Posterior vena cava (tissue), 2 donors: ENCODE results near the gene MRPL34. TPM values are rescaled to one million over a fixed set of nuclear protein-coding genes. Genes with fewer than 3 reads are reported as not detected.

ENCODE experiments used
- DNase-seq: peaks from one replicate; pipeline ENCODE4 v3.0.0-alpha.2; 2020; ENCODE audit warnings: low spot score
- intact Hi-C, 2 donors: fragments of 100-400 bp; cut with DNase I; formaldehyde crosslinking; loops; one replicate each; pipeline versions ENCODE4 v1.14.1 to v1.14.2; 2022 to 2023
- total RNA-seq, 2 donors: library from RNA; stranded (reverse); fragmentation: NEBNext Ultra II Directional; extraction: Animal tissue kit (Norgen Biotek cat#: 25700); gene quantifications; one replicate each; pipeline ENCODE4 v1.2.1, GENCODE V29; 2021
- donor health status: DM: yes; HTN: yes; CAD: no.
- donor health status: DM: yes; HTN: yes; CAD: no.

The MRPL34 gene
- total RNA-seq, 2 donors from 2014 or later = 52.2 to 54.6 TPM

- no peak for DNase-seq
- intact Hi-C loops = no loop called here
Observed at GRCh38 chr19:17324357-17325114, 18.9 kb downstream of the MRPL34 start.

GRCh38 chr19:17325133-17325532 is 19.5 kb downstream of the MRPL34 start:
- no peak for DNase-seq
- intact Hi-C loops = no loop called here

GRCh38 chr19:17325881-17326594 is 20.4 kb downstream of the MRPL34 start:
- no peak for DNase-seq
- intact Hi-C loops = no loop called here

DNA sequence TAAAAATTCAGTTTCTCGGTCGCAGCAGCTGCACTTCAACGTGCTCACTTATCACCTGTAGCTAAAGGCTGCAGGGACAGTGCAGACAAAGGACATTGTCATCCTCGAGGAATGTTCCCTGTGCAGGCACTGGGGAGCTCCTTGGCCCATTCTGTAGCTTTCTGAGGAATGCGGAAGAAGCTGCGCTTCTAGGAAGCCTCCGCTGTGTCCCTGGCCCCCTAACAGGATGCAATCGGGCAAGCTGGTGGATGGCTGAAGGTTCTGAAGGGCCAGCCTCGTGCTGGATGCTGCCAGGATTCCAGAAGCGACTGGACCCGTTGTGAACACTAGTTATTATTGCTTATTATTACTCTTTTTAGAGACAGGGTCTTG is 20.9 kb downstream of the MRPL34 start:
- intact Hi-C loops = no loop called here
- DNase-seq = no peak

- intact Hi-C loops = no loop called here
- DNase-seq = no peak
Observed at GRCh38 chr19:17327068-17327653, 21.5 kb downstream of the MRPL34 start.

DNA sequence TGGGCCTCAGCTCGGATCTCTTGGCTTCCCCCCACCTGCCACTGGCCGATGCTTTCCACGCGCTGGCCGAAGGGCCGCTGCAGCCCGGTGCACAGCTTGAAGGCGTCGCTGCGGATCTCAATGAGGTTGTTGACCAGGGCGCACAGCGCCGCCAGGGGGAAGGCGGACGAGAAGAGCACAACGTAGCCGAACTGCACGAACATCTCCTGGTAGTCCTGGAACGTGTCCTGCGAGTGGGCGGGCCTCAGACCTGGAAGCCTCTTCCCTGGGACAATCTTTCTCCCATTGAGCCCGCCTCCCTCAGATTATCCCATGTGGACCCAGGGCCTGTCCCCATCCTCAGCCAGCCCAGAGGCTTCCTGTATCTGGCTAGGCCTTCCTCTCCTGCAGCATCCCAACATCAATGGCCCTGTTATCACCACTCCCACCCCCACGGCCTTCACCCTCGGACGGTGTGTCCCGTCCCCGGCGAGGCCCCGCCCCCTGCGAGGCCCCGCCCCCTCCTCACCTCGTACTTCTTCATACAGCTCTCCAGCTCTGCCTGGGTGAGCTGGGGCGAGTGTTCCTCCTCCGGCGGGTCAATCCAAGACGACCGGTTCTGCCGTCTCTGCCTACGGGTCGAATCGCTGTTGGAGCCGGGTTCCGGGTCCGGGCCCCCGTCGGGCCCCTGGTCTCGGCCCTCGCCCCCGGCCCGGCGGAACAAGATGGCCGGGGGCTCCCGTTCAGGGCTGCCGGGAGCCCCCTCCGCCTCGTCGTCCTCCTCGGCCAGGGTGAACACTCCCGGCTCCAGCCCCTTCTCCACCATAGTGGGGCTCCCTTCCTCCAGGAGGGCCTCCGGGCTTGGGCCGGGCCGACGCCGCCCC is 22.2 kb downstream of the MRPL34 start:
- intact Hi-C loops = no loop called here
- DNase-seq = no peak

DNA sequence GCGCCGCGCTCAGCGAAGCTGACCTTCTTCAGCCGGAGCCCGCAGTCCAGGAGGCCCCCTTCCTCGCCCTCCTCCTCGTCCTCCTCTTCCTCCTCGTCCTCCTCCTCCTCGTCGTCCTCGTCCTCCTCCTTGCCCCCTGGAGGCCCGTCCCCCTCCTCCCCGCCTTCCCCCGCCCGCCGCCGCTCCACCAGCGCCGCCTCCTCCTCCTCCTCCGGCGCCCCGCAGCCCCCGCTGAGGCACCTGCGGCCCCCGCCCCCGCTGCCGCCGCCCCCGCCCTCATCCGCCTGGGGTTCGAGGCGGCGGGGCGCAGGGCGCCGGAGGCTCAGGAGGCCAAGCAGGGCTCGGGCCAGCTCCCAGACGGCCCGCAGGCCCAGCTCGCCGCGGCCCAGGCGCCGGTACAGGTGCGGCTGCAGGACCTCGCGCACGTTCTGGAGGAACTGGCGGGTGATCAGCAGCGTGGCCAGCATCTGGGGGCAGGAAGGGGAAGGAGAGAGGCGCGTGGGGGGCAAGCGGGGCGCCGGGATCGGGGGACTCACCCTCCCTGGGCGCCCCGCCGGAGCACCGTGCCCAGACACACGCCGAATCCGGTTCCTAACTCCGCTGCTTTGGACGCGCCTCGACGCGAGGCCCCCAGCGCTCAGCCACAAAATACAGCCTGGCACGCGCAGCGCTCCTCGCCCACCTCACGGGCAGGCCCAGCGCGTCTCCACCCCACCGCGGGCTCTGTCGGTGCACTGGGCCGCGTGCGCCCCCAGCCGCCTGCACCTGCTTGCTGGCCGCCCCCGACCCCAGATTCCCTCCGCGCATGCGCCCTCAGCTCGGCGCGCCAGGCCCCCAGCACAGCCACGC is 23.1 kb downstream of the MRPL34 start:
- no peak for DNase-seq
- intact Hi-C loops = no loop called here

GRCh38 chr19:17329366-17330261 is 23.9 kb downstream of the MRPL34 start:
- intact Hi-C loops = loop anchor here in 1 of 2 donors (10.0 kb wide), 1 partner anchor 795 kb away; no protein-coding TSS in a partner anchor
- DNase-seq = no peak

- DNase-seq = no peak
- intact Hi-C loops = loop anchor here in 1 of 2 donors (10.0 kb wide), 1 partner anchor 794 kb away; no protein-coding TSS in a partner anchor
Observed at GRCh38 chr19:17330262-17331044, 24.8 kb downstream of the MRPL34 start.

DNA sequence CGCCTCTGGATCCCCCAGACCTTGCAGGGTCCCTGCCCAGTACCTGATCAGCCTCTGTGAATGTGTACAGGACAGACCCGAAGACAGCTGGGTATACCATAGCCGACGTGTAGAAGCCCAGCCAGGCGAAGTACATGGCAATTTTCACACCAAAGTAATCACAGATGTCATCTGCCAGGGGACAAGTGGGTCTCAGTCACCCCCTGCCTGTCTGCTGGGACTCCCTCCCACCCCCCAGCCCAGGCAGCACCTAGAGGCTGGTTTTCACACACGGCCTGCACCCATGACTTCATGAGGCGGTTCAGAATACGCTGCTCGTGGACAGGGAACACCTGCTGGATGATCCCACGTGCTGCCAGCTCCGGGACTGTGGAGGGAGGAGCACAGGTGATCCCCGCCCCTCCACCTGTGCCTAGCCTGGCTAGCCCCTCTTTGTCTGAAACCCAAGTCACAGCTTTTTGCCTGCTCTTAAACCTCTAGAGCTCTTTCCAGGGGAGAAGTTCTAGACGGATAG is 25.4 kb downstream of the MRPL34 start:
- no peak for DNase-seq
- intact Hi-C loops = loop anchor here in 1 of 2 donors (10.0 kb wide), 1 partner anchor 794 kb away; no protein-coding TSS in a partner anchor

GRCh38 chr19:17332360-17332676 is 26.6 kb downstream of the MRPL34 start:
- intact Hi-C loops = loop anchor here in 1 of 2 donors (10.0 kb wide), 1 partner anchor 792 kb away; no protein-coding TSS in a partner anchor
- DNase-seq = no peak

DNA sequence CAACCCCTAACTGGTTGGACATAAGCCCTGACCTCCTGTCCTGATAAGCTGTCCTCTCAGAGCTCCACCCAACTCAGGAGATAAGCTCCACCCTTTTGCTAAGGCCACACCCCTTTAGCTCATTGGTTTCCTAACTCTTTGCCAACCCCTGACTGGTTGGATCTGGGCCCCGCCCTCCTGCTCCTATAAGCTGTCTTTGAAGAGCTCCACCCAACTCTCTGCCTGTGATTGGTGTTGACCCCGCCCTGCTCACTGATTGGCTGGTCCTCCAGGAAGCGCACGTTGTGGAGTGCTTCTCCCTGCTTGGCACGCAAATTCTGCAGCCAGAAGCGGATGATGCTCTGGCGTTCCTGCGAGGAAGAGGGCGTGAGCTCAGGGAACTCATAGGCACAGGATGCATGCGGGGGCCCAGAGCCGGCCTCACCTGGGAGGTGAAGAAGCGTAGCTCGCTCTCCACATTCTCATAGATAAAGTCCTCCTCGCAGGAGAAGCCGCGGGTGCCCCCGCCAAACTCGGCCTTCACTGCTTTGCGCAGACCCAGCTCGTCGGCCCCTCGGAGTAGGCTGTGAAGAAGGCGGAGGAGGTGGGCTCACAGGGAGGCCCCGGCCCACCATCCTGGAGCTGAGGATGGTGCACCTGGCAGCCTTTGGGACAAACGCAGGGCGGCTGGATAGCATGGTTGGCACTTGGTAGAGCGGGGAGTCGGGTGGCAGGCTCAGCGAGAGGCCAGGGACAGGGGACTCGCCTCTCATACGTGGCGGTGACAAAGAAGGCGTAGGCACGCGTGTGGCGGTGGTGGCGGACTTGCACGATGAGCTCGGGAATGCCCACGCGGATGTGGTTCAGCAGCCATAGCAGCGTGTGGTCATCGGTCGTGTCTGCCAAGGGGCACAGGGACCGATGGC is 27.3 kb downstream of the MRPL34 start:
- intact Hi-C loops = loop anchor here in 1 of 2 donors (10.0 kb wide), 1 partner anchor 792 kb away; no protein-coding TSS in a partner anchor
- DNase-seq = no peak

- DNase-seq = no peak
- intact Hi-C loops = loop anchor here in 1 of 2 donors (10.0 kb wide), 1 partner anchor 791 kb away; no protein-coding TSS in a partner anchor
Observed at GRCh38 chr19:17333611-17334413, 28.1 kb downstream of the MRPL34 start.
